ENCODE data around the gene SLC38A9. TPM values are rescaled to one million over a fixed set of nuclear protein-coding genes. Genes with fewer than 3 reads are reported as not detected.

Gene SLC38A9
- total and polyA plus RNA-seq, 9 of the 15 experiments (the other 6 are each of a cell fraction or from before 2014, with no cell fraction given), result 14.0 to 34.5 (median 20.7) TPM

GRCh38 chr5:55706230-55706629 is 5.9 kb downstream of the SLC38A9 start:
- POLR2A ChIA-PET, result no interaction called here
- Histone ChIP-seq H3K27me3 (ENCODE audit: control insufficient read depth in 2 of 2, insufficient read depth in 2 of 2, low read length in 2 of 2) (no peaks in the 10 kb centered on the region), H3K9me1 (ENCODE audit: control insufficient read depth, insufficient read depth, low read length) (no peaks in the 10 kb centered on the region), H3K4me2 (ENCODE audit: insufficient read depth, low read length) (no peak overlapping the region), H3K9me3 (replicated peaks; ENCODE audit: control insufficient read depth, insufficient read depth, low read depth, low read length) (no peaks in the 10 kb centered on the region), H3K79me2 (ENCODE audit: control insufficient read depth, insufficient read depth, low read length) (peaks cover under 1% of the 10 kb centered on the region; the same call in 1 of the 3 replicates), H3K4me3 (no peak overlapping the region), H2AFZ (ENCODE audit: low read depth, low read length) (no peak overlapping the region), H3K9ac (ENCODE audit: insufficient read depth in 1 of 2, low read depth in 2 of 2, low read length in 2 of 2) (no peak overlapping the region), H4K20me1 (replicated peaks; ENCODE audit: control insufficient read depth, insufficient read depth, low read length) (no peaks in the 10 kb centered on the region), H3K27ac (ENCODE audit: extremely low read depth, low read depth, low read length) (no peak overlapping the region), H3K4me1 (replicated peaks in 1 of 2; ENCODE audit: control insufficient read depth in 2 of 2, insufficient read depth in 2 of 2, low read length in 2 of 2) (peaks cover 0 to 6% of the 10 kb centered on the region in 2 experiments; a peak in 3 of 5 replicates), H3K36me3 (ENCODE audit: control insufficient read depth, insufficient read depth, low read length) (no peaks in the 10 kb centered on the region)
- FAIRE-seq (no peak), DNase-seq (ENCODE audit: extremely low read depth in 1 of 4, low spot score in 3 of 4) (no peak), ATAC-seq (no peak)
- BruUV-seq (replicated peaks), result no TSS peak
- intact Hi-C loops (cut with micrococcal nuclease), result no loop called here
- TF ChIP-seq GATAD2B (IDR thresholded peaks at IDR 0.05; ENCODE audit: borderline replicate concordance) (no peak), ZNF766 (CRISPR knock-in tag; conservative IDR thresholded peaks at IDR 0.05) (no peak), IRF1 (CRISPR knock-in tag; IDR thresholded peaks at IDR 0.05; ENCODE audit: borderline replicate concordance) (no peak), ZBED1 (IDR thresholded peaks at IDR 0.05) (no peak), ZNF143 (CRISPR knock-in tag; IDR thresholded peaks at IDR 0.05) (no peak), GATAD2A (IDR thresholded peaks at IDR 0.05) (no peak)
- in situ Hi-C loops (cut with MboI), result no loop called here
- CTCF ChIA-PET (ENCODE audit: low intra/inter-chr PET ratio), result no interaction called here
